Ishikawa (cell line): ENCODE measurements around the gene SLC1A2.

Experiments used
- CEBPB ChIP-seq: IDR thresholded peaks from 2 replicates; pipeline ENCODE4 v1.6.1; 2012
- CREB1 ChIP-seq: IDR thresholded peaks from 2 replicates; pipeline ENCODE4 v1.6.1; 2012; ENCODE audit warnings: low read depth
- EP300 ChIP-seq: IDR thresholded peaks from 2 replicates; pipeline ENCODE4 v1.6.1; 2012; ENCODE audit warnings: borderline replicate concordance
- FOXM1 ChIP-seq: IDR thresholded peaks from 2 replicates; pipeline ENCODE4 v1.6.1; 2012; ENCODE audit warnings: low read depth, borderline replicate concordance
- MAX ChIP-seq: IDR thresholded peaks from 2 replicates; pipeline ENCODE4 v1.6.1; 2012
- NFIC ChIP-seq: IDR thresholded peaks from 2 replicates; pipeline ENCODE4 v1.6.1; 2012
- RAD21 ChIP-seq: IDR thresholded peaks from 2 replicates; pipeline ENCODE4 v1.6.1; 2012; ENCODE audit warnings: low read depth
- TAF1 ChIP-seq: IDR thresholded peaks from 2 replicates; pipeline ENCODE4 v1.6.1; 2012; ENCODE audit warnings: low read depth, mild to moderate bottlenecking
- TEAD4 ChIP-seq: IDR thresholded peaks from 2 replicates; pipeline ENCODE4 v1.6.1; 2012
- YY1 ChIP-seq: IDR thresholded peaks from 2 replicates; pipeline ENCODE4 v1.6.1; 2012; ENCODE audit warnings: low read depth
- ZBTB7A ChIP-seq: IDR thresholded peaks from 2 replicates; pipeline ENCODE4 v1.6.1; 2012; ENCODE audit warnings: low read depth
- TF ChIP-seq, protein P1 (sequence below): IDR thresholded peaks from 2 replicates; pipeline ENCODE4 v1.6.1; 2012; ENCODE audit warnings: low read depth, mild to moderate bottlenecking
- TF ChIP-seq, protein P2 (sequence below): IDR thresholded peaks from 2 replicates; pipeline ENCODE4 v1.6.1; 2012

DNA sequence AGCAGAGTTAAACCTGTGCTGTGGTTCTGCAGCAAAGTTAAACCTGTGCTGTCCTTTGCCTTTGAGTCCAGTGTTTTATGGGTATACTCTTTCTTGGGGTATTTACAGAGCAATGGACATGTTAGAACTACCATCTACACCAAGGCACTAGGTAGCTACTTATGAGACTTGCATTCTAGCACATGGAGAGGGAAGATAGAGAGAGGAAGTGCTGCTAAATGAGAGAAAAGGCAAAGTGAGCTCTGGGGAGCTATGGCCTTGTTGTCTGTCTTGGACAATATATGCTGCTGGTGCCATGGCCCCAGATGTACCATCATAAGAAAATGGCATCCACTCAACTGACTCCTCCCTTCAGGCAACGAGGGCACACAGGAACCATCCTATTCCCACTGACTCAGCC, 91.5 kb downstream of the SLC1A2 start:
- TF ChIP-seq CREB1 (no peak), NFIC (no peak), CEBPB (no peak), EP300 (no peak), FOXM1 (no peak), TEAD4 (no peak), YY1 (no peak), MAX (no peak), TAF1 (no peak), RAD21 (no peak), ZBTB7A (no peak)
- TF ChIP-seq, protein P1, sequence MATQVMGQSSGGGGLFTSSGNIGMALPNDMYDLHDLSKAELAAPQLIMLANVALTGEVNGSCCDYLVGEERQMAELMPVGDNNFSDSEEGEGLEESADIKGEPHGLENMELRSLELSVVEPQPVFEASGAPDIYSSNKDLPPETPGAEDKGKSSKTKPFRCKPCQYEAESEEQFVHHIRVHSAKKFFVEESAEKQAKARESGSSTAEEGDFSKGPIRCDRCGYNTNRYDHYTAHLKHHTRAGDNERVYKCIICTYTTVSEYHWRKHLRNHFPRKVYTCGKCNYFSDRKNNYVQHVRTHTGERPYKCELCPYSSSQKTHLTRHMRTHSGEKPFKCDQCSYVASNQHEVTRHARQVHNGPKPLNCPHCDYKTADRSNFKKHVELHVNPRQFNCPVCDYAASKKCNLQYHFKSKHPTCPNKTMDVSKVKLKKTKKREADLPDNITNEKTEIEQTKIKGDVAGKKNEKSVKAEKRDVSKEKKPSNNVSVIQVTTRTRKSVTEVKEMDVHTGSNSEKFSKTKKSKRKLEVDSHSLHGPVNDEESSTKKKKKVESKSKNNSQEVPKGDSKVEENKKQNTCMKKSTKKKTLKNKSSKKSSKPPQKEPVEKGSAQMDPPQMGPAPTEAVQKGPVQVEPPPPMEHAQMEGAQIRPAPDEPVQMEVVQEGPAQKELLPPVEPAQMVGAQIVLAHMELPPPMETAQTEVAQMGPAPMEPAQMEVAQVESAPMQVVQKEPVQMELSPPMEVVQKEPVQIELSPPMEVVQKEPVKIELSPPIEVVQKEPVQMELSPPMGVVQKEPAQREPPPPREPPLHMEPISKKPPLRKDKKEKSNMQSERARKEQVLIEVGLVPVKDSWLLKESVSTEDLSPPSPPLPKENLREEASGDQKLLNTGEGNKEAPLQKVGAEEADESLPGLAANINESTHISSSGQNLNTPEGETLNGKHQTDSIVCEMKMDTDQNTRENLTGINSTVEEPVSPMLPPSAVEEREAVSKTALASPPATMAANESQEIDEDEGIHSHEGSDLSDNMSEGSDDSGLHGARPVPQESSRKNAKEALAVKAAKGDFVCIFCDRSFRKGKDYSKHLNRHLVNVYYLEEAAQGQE: no peak
- TF ChIP-seq, protein P2, sequence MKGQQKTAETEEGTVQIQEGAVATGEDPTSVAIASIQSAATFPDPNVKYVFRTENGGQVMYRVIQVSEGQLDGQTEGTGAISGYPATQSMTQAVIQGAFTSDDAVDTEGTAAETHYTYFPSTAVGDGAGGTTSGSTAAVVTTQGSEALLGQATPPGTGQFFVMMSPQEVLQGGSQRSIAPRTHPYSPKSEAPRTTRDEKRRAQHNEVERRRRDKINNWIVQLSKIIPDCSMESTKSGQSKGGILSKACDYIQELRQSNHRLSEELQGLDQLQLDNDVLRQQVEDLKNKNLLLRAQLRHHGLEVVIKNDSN: no peak
